GM18502 (cell line): ENCODE measurements around the gene TRABD2B.
A peak's percentile ranks its signal among the peaks of the same experiment; 100 is the strongest.

Experiments
- ATAC-seq: cut with Tn5 transposase; IDR thresholded peaks from one replicate; pipeline ENCODE4 v1.9.1; 2021; ENCODE audit warnings: mild to moderate bottlenecking; ENCODE audit not compliant: unreplicated experiment, poor library complexity

Gene TRABD2B

DNA sequence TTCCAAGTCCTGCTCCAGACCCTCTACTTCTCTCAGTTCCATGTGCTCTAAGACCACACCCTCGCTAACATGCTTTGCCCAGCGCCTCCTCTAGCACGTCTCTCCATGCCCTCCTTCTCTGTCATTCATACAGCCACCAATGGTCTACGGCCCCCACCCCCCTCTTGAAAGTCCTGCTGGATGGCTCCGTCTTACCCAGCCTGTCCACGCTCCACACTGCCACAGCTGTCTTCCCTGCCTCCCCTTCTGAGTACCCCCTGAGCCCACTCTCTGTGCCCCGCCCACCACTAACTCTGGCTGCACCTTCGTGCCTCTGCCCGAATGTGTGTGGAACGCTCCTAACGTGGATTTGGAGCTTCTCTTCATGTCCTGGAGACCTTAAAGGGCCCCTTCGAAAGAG is 244.6 kb downstream of the TRABD2B start:
- no peak for ATAC-seq

DNA sequence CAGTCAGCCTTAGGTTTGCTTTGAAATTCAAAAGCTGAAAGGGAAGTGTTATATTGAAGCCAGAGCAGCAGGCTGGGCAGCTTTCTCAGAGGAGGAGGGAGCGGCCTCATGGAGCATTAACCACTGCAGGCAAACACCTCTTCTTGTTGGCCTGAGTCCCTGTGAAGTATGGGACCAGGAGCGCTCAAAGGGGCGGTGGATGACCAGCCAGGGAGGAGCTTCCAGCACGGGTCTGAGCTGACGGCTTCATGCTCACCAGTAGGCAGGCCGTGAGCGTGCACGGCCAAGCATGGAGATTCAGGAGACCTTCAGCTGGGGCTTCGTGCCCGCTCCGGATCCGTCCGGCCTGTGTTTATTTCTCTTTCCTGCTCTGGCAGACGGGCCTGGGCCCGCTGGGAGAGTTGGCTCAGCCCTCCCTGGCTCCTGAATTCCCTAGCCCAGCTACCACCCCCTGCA is 245.2 kb downstream of the TRABD2B start:
- no peak for ATAC-seq

DNA sequence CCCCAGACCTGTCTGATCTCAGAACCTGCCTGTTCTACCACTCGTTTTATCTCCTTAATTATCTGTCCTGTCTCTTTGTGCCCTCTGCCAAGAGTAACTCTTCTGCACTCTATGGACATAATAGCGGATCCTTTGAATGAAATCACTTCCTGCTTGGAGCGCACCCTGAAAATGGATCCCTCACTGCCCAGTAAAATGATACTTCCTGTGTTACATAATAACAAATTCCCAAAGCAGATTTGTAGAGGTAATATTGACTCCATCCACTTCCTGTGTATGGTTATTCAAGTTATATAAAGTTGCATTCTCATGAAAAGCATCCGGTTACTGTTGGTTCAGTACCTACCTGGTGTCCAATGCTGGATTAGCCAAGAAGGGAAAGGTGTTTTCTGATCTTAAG is 246.0 kb downstream of the TRABD2B start:
- ATAC-seq = no peak

DNA sequence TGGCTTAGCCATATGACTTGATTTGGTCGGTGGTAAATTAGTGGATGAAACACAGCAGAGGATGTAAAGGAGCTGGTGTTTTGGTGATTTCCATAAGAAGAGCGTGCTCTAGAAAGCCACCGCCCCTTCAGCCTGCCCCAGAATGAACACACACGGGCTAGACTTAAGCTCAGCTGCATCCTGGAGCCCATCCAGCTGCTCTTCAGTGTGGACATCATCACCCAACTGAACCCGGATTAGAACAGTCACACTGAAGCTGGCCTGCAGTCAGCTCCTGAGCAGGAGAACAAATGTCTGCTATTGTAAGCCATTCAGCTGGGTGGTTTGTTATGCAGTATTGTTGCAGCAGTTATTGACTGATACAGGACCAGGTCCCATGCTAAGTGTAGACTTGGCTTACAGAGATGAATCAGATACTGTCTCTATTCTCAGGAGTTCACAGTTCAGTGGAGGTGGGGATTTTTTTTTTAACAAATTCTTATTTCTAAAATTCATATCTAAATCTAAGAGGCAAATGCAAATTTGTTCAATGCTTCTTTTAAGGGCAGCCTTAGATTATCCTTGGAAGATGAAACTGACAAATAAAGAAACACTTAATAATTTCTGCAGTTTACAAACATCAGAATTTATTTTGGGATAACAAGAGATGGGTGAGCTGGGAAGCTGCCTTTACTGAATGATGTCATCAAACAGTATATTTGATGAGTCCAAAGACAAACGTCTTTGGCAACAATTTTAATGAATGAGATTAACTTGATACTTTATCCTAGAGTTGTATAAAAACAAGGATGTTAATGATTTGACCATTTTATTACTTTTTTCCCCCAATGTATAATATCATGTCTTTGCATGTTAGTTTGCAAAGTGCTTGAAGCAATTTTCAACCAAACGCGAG is 251.2 kb downstream of the TRABD2B start:
- no peak for ATAC-seq

DNA sequence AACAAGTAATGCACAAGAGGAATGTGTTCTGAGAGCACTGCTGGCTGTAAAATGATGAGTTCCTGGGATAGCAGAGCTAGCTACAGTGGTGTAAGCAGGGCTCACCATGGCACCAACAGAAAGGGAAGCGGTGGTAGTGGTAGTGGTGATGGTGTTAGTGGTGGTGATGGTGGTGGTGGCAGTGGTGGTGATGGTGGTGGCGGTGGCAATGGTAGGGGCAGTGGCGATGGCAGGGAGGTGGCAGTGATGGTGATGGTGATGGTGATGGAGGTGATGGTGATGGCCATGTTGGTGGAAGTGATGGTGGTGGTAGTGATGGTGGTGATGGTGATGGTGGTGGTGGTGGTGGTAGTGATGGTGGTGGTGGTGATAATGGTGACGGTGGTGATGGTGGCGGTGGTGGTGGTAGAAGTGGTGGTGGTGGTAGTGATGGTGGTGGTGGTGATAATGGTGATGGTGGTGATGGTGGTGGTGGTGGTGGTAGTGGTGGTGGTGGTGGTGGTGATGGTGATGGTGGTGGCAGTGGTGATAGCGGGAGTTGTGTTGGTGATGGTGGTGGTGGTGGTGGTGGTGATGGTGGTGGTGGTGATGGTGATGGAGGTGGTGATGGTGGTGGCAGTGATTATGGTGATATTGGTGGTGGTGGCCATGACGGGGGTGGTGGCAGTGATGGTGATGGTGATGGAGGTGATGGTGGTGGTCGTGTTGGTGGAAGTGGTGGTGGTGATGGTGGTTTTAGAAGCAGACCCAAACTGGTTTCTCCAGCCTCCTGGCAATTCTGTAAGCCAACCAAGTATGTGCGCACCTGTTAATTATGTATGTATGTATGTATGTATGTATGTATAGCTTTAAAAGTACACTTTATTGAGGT is 254.1 kb downstream of the TRABD2B start:
- ATAC-seq = no peak

DNA sequence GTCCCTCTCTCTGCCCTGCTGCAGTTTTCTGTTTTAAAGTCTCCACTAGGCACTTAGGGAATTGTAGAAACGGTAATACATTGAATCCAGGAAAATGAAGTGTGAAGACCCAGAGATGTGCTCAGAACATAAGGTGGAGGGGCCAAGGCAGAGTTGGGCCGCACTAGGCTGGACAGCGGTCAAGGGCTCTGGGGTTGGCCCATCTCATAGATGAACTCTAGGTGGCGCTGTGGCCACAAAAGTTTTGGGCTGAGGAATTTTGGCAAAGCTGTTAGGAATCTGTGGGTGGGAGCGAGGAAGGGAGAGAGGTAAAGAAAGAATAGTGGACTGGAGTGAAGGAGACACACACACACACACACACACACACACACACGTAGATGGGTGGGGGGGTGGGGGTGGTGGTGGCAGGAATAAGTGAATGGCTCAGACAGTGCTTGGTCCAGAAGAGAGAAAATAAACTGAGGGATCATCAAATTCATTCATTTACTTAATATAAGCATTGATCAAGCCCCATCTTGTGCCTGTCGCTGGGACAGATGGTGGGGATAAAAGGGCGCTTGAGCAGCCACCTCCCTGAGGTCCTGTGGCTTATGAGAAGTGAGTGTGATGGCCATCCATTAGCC is 258.5 kb downstream of the TRABD2B start:
- no peak for ATAC-seq

DNA sequence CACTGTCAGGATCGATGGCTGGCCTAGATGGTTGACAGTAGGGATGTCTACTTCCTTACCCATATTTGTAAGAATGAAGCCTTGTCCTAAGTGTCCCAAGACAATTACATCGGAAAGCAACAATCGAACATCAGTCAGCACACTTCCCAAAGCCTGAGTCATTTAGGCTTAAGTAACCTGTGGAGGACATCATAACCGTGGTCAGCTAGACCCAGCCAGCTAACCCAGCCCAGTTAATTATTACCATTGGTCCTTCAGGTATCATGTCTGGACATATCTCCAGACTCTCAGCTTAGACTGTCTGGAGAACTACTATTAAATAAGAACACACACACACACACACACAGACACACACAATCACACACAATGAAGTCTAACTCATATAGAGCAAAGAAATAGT is 264.7 kb downstream of the TRABD2B start:
- ATAC-seq = no peak

DNA sequence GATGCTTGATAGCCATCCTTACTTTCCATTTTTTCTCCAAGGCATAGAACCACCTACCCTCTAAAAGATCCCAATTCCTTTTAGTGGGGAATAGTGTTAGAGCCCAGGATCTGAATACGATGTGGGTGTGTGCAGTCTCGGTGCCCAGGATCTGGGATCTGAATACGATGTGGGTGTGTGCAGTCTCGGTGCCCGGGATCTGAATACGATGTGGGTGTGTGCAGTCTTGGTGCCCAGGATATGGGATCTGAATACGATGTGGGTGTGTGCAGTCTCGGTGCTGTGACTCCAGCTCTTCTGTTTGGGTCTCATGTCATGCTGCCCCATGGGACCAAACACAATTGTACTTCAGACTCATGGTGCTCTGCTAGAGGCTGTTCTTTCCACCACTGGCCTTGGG is 265.5 kb downstream of the TRABD2B start:
- no peak for ATAC-seq

DNA sequence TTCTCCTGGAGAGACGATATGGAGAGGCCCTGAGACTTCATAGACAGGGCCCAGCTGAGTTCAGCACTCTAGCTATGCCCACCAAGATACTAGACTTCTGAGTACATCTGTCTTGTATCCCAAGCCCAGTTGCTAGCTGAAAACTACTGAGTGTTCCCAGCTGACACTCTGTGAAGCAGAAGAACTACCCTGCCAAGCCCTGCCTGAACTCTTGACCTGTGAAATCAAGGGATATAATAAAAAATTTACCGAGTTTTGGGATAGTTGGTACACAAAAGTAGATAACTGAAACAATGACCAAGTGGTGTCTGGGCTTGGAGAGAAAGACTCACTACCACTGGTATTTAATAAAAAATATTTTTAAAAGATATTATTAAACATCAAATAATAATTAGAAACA is 267.5 kb downstream of the TRABD2B start:
- ATAC-seq = no peak

DNA sequence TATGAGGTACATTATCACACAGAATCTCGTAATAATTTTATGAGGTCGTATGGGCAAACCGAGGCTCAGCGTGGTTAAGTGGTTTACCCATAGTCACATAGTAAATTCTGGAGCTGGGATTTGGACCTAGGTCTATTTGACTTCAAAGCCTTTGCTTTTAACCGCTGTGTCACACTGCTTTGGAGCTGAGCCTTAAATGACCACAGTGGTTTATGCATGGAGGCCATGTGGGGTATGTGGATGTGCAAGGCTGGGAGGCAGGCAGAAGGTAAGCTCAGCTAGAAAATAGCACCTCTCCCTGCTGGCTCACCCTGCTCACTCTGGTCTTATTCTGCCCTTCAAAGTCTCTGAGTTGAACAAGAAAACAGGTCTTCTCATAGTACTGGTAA is 269.5 kb downstream of the TRABD2B start:
- ATAC-seq = no peak

DNA sequence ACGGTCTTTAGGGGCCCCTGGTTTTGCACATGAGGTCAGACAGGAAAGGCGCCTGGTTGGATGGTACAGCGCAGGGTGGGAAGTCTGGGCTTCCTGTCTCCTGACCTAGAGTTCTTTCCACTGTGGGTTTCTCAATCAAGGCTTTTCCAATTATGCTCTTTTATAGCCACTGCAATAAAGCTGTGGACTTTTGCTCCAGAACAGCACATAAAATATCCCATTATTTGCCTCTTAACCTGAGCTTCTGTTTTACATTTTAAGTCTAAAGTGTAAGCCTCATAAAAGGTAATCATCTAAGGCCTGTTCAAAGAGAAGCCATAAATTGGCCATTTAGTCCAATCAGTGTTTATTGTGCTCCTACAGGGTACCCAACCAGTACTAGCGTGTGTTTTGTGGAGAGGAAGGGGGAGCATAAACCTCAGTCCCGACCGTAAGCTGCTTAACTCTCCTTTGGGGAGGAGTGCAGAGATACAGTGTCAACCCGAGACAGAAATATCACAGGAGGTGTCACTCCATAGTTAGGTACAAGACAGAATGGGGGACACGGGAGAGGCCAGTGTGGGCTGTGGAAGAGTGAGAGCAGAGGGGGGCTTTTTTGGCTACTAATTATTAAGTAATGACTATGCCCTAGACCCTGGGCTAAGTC is 270.0 kb downstream of the TRABD2B start:
- no peak for ATAC-seq

DNA sequence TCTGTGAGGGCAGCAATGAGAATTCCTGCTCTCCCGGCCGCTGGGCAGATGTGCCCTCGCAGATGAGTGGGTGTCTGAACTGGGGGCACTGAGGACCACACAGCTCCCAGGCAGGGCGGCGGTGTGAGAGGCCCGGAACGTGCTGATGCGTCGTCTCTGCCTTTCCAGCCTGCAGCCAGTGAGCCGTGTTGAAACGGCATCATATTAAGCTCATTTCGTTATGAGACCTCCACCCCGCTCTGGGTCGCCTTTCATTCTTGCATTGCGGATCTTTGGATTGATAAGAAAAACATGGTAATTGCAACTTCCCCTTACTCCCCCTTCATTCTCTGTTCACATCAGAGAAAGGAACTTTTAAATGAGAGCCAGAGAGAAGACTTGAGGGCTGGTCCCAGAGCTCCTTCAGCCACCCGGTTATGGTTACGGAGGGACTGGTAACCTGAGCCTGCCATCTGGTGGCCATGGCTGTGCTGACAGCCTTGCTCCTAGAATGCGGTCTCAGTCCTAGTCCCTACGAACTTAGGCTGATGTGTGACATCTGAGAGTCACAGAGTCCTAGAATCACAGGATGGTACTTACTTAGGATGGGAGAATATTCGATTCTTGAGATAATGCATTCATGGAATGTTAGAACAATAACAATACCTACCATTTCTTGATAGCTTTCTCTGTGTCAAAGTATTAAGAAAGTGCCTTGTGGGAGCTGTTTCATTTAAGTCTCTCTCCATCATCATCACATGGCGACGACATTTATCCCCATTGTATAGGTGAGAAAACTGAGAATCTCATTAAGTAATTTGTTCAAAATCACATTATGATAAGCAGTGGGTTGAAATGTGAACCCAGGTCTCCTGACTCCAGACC is 271.0 kb downstream of the TRABD2B start:
- peak; percentile 93 for ATAC-seq

DNA sequence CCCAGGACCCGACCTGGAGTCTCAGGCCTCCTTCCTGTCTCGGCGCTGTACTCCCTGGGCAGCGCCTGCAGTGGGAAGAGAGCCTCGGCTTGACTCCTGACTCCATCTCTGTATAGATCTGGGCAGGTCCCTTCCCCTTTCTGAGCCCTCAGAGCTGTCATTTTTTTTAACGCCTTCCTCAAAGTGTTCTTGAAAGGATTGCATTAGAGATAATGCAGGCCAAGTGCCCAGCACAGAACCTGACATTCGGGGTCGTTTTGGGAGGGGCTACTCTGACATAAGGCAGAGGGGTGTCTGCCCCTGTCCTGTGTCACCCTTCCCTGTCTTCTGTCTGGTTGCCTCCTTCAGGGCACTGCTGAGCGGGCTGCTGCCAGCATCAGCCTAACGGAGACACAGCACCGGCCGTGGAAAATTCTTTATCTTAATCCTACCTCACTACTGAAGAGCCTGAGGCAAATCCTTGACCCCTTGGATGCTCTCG is 271.6 kb downstream of the TRABD2B start:
- no peak for ATAC-seq

DNA sequence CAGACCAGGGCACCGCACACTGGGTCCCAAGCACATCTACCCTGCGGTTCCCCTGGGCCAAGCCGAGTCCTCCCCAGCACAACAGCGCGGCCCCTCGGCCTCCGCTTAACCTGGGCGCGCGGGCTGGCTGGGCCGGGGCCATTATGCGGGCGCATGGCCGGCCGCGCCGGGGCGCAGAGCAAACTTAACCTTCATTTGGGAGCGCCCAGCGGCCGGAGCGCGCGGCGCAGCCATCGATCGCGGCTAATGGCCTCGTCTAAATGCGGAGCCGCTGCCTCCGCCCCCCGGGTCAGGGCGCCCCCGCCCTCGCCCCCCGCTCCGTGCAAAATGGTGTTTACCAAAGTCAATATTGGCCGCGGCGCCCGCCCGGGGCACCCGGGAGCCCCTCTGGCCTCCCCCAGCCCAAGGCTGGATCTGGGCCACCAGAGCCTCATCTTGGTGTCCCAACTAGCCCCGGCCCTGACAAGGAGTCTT is 272.1 kb downstream of the TRABD2B start:
- no peak for ATAC-seq

DNA sequence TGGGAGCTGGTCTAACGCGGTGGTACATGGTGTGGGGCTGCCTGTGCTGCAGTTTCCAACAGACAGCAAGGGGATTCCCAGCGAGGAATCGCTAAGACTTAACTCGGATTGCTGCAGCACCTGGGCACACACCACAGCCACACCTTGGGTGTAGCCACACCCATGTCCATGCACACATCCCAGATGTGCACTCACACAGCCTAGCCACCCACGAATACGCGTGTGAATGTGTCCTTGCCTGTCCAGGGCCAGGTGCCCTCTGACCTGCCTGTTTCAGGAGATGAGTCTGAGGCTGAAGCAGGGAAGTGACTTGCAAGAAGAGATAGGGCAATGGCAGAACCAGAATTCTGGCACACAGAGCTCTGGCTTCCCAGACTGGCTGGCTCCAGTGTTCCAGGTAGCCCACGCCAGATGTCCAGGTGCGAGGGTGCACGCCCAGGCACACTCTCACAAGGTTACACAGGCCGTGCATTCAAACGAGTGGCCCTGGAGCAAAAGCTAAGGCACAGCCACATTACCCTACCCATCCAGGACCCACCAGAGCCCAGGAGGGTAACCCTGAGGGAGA is 272.7 kb downstream of the TRABD2B start:
- no peak for ATAC-seq

DNA sequence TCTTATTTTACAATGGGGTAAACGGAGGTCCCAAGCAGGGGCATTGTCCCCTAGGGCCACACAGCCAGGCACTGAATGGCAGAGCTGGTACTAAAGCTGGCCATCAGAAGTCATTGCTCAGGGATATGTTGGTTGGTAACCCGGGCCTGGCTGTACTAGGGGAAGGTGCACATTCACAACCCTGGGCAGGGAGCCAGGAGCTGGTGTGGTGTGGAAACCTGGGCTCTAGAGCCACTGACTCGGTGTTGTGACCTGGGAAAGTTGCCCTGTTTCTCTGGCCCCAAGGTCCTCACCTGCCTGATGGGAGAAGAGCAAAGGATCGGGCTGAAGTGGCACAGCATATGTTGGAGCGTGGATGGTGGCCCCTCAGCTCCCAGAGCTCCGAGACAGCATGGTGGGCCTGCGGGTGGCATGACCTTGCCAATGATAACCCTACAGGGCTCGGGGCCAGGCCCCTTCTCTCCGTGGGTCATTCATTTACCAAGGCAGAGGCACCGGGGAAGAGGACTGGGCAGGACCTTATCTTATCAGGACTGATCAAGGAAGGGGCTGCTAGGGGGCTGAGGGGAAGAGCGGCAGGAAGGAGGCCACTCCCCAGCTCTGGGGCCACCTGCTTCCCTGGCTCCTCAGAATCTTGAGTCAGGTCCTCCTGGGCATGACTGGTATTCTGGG is 274.1 kb downstream of the TRABD2B start:
- ATAC-seq = no peak

DNA sequence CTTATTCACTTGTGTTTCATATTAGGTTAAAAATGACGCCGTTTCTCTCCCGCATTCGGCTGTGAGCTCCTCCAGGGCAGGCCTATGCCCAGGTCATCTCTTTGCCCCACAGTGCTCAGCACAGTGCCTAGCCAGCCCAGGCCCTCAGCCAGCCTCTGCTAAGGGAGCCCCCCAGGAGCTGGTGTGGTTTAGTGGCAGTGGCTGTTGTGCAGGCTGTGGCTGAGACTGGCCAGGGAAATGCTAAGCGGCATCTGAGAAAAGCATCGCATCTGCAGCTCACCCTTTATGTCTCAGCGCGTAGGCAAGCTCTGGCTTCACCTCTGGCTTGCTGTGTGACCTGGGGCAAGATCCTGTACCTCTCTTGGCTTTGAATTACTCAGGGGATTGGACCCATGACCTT is 275.1 kb downstream of the TRABD2B start:
- ATAC-seq = no peak

DNA sequence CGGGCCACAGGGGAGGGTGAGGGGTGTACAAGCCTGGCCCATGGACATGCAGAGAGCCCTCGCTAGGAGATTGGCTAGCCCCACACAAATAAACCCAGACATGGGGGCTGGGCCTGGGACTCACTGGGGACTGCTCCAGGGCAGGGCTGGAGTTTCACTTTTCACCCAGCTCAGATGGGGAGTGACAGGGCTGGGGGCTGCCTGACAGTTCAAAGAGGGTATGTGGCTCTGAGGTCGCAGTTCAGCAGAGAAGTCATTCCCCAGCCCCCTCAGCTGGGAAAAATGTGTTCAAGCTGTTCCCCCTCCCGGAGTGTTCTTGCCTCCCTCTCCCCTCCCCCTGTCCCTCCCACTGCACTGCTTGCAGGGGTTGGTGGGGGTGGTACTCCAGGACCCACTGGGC is 277.1 kb downstream of the TRABD2B start:
- ATAC-seq = no peak
